Loucy (cell line): ENCODE data around the gene MYO5B.

Source experiments
- H2AFZ ChIP-seq: fragments of 200-600 bp; sonication (generic); 2 replicates; pipeline ENCODE4 v1.6.0; 2016; ENCODE audit warnings: antibody characterized with exemption, mild to moderate bottlenecking, low read length, moderate library complexity
- H3F3A ChIP-seq: fragments of 200-600 bp; 2 replicates; pipeline ENCODE4 v1.6.0; 2016; ENCODE audit warnings: antibody characterized with exemption, low read depth, mild to moderate bottlenecking
- H3K27me3 ChIP-seq: fragments of 200-600 bp; sonication (generic); 2 replicates; pipeline ENCODE4 v1.6.1; 2014; ENCODE audit warnings: low read length, mild to moderate bottlenecking; ENCODE audit not compliant: insufficient read depth, poor library complexity, severe bottlenecking
- H3K36me3 ChIP-seq: fragments of 200-600 bp; sonication (generic); 2 replicates; pipeline ENCODE4 v1.6.1; 2016; ENCODE audit warnings: low read length; ENCODE audit not compliant: insufficient read depth
- H3K4me1 ChIP-seq: fragments of 200-600 bp; sonication (generic); 2 replicates; pipeline ENCODE4 v1.5.1; 2014; ENCODE audit warnings: low read length, mild to moderate bottlenecking; ENCODE audit not compliant: insufficient read depth, poor library complexity, severe bottlenecking
- H3K4me2 ChIP-seq: fragments of 200-600 bp; sonication (generic); 2 replicates; pipeline ENCODE4 v1.6.0; 2014; ENCODE audit warnings: antibody characterized with exemption, low read length, low read depth, mild to moderate bottlenecking; ENCODE audit not compliant: poor library complexity, severe bottlenecking
- H3K4me3 ChIP-seq: fragments of 200-600 bp; sonication (generic); 2 replicates; pipeline ENCODE4 v1.5.1; 2014; ENCODE audit warnings: low read length, mild to moderate bottlenecking, mixed read lengths; ENCODE audit not compliant: poor library complexity, severe bottlenecking
- H3K79me2 ChIP-seq: fragments of 200-600 bp; sonication (generic); 2 replicates; pipeline ENCODE4 v1.6.1; 2014; ENCODE audit warnings: low read length; ENCODE audit not compliant: insufficient read depth
- H3K9ac ChIP-seq: fragments of 200-600 bp; sonication (generic); 2 replicates; pipeline ENCODE4 v1.6.0; 2014; ENCODE audit warnings: mild to moderate bottlenecking, low read depth, low read length, moderate library complexity; ENCODE audit not compliant: poor library complexity, severe bottlenecking
- H3K9me2 ChIP-seq: fragments of 200-600 bp; sonication (generic); replicated peaks from 2 replicates; pipeline ENCODE4 v1.6.1; 2016; ENCODE audit warnings: low read depth, low read length, mixed read lengths
- H3K9me3 ChIP-seq: fragments of 200-600 bp; sonication (generic); 2 replicates; pipeline ENCODE4 v1.6.1; 2014; ENCODE audit warnings: mild to moderate bottlenecking, antibody characterized with exemption, low read length, low read depth; ENCODE audit not compliant: insufficient read depth
- H4K20me1 ChIP-seq: fragments of 200-600 bp; sonication (generic); 2 replicates; pipeline ENCODE4 v1.6.0; 2014; ENCODE audit warnings: antibody characterized with exemption, low read length, mild to moderate bottlenecking; ENCODE audit not compliant: insufficient read depth, poor library complexity, severe bottlenecking
- CTCF ChIP-seq: fragments of 200-600 bp; sonication (generic); conservative IDR thresholded peaks from 2 replicates; pipeline ENCODE4 v1.5.1; 2014; ENCODE audit warnings: mild to moderate bottlenecking, antibody characterized with exemption, low read length
- EZH2phosphoT487 ChIP-seq: fragments of 200-600 bp; IDR thresholded peaks from 2 replicates; pipeline ENCODE4 v1.6.1; 2018; ENCODE audit warnings: antibody characterized with exemption, mild to moderate bottlenecking, moderate library complexity, borderline replicate concordance

MYO5B gene

GRCh38 chr18:49905771-49906170 is 289.2 kb downstream of the MYO5B start:
- no peaks in the 10 kb centered on the region for H3K9me3 ChIP-seq
- no peaks in the 10 kb centered on the region for H4K20me1 ChIP-seq
- no peaks in the 10 kb centered on the region for H3K36me3 ChIP-seq
- H3K4me2 ChIP-seq = no peak overlapping the region
- H3K9ac ChIP-seq = no peak overlapping the region
- no peak overlapping the region for H2AFZ ChIP-seq
- TF ChIP-seq EZH2phosphoT487 (no peak), CTCF (no peak)
- no peaks in the 10 kb centered on the region for H3F3A ChIP-seq
- no peaks in the 10 kb centered on the region for H3K79me2 ChIP-seq
- no peaks in the 10 kb centered on the region for H3K4me1 ChIP-seq
- H3K27me3 ChIP-seq = no peaks in the 10 kb centered on the region
- H3K4me3 ChIP-seq = no peak overlapping the region
- H3K9me2 ChIP-seq = no peaks in the 10 kb centered on the region

GRCh38 chr18:49904871-49905555 is 289.9 kb downstream of the MYO5B start:
- no peak overlapping the region for H3K4me3 ChIP-seq
- no peaks in the 10 kb centered on the region for H3K36me3 ChIP-seq
- no peaks in the 10 kb centered on the region for H3K9me2 ChIP-seq
- no peak overlapping the region for H3K9ac ChIP-seq
- no peaks in the 10 kb centered on the region for H3F3A ChIP-seq
- H3K4me2 ChIP-seq = no peak overlapping the region
- H3K9me3 ChIP-seq = no peaks in the 10 kb centered on the region
- H3K4me1 ChIP-seq = no peaks in the 10 kb centered on the region
- no peak overlapping the region for H2AFZ ChIP-seq
- H3K27me3 ChIP-seq = no peaks in the 10 kb centered on the region
- TF ChIP-seq EZH2phosphoT487 (no peak), CTCF (no peak)
- H3K79me2 ChIP-seq = no peaks in the 10 kb centered on the region
- no peaks in the 10 kb centered on the region for H4K20me1 ChIP-seq

GRCh38 chr18:49901862-49902340 is 293.0 kb downstream of the MYO5B start:
- Histone ChIP-seq H3K79me2 (no peaks in the 10 kb centered on the region), H2AFZ (no peak overlapping the region), H3K4me2 (no peak overlapping the region), H3K9me2 (no peaks in the 10 kb centered on the region), H3F3A (no peaks in the 10 kb centered on the region), H4K20me1 (no peaks in the 10 kb centered on the region), H3K9me3 (no peaks in the 10 kb centered on the region), H3K9ac (no peak overlapping the region), H3K4me1 (no peaks in the 10 kb centered on the region), H3K36me3 (no peaks in the 10 kb centered on the region), H3K27me3 (no peaks in the 10 kb centered on the region), H3K4me3 (no peak overlapping the region)
- no peak for TF ChIP-seq CTCF
- TF ChIP-seq EZH2phosphoT487 = no peak
